ENCODE data around the gene GASK1B. TPM values are rescaled to one million over a fixed set of nuclear protein-coding genes. Genes with fewer than 3 reads are reported as not detected.

The GASK1B gene
- total RNA-seq, 4 donors from 2014 or later, result 1.8 to 9.8 (median 7.9) TPM

DNA sequence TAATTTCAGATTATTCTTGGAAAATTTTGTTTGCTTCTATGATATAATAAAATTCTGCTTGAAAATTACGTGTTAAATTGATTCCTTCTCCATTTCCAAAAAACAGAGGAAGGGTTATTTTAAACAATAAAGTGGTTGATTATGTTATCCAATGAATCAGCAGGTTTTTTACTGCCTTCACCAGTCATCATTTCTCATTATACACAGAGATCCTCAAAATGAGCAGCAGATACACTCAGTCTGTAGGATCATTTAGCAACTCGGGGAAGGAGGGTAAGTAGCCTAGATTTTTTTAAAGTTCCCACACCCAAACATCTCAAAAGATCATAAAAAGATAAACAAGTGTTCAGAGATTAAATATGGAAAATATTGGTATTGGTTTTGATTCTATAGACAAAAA lies 30.6 kb upstream of the GASK1B start:
- Histone ChIP-seq H3K36me3 (no peaks in the 10 kb centered on the region), H3K9me3 (no peaks in the 10 kb centered on the region), H3K4me1 (no peaks in the 10 kb centered on the region), H3K27ac (no peak overlapping the region), H3K4me3 (no peak overlapping the region), H3K27me3 (no peaks in the 10 kb centered on the region)
- no peak for DNase-seq
- in situ Hi-C loops (cut with MboI; ENCODE audit: low sequenced_read_pairs in 4 of 4) (no loop called here), intact Hi-C loops (cut with DNase I; ENCODE audit: low total_unique reads) (no loop called here)
- ATAC-seq, result no peak
- TF ChIP-seq, protein P1, sequence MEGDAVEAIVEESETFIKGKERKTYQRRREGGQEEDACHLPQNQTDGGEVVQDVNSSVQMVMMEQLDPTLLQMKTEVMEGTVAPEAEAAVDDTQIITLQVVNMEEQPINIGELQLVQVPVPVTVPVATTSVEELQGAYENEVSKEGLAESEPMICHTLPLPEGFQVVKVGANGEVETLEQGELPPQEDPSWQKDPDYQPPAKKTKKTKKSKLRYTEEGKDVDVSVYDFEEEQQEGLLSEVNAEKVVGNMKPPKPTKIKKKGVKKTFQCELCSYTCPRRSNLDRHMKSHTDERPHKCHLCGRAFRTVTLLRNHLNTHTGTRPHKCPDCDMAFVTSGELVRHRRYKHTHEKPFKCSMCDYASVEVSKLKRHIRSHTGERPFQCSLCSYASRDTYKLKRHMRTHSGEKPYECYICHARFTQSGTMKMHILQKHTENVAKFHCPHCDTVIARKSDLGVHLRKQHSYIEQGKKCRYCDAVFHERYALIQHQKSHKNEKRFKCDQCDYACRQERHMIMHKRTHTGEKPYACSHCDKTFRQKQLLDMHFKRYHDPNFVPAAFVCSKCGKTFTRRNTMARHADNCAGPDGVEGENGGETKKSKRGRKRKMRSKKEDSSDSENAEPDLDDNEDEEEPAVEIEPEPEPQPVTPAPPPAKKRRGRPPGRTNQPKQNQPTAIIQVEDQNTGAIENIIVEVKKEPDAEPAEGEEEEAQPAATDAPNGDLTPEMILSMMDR (IDR thresholded peaks at IDR 0.05 in 4 of 5, conservative IDR thresholded peaks at IDR 0.05 in 1 of 5), result no peak
- TF ChIP-seq POLR2A (IDR thresholded peaks at IDR 0.05), result no peak

DNA sequence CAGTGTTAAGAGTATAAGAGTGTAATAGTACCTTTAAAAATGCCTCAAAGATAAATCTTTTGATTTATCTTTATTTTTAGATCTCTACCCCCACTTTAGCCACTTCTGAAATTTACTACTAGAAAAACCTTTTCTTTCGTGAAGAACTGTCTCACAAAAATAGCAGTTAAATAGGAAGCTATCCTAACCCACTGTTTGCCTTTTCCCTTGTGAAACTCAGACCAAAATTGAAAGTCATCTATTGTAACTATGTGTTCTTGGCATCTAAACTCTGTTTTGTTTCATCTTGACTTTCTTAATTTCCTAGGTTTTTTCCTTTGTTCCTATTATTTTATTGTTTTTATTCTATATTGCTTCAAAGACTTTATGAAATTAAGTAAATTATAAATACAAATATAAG lies 29.7 kb upstream of the GASK1B start:
- Histone ChIP-seq H3K4me1 (no peaks in the 10 kb centered on the region), H3K27me3 (no peaks in the 10 kb centered on the region), H3K36me3 (no peaks in the 10 kb centered on the region), H3K4me3 (no peak overlapping the region), H3K9me3 (no peaks in the 10 kb centered on the region), H3K27ac (no peak overlapping the region)
- ATAC-seq, result no peak
- DNase-seq, result no peak
- intact Hi-C loops (cut with DNase I; ENCODE audit: low total_unique reads), result no loop called here
- no peak for TF ChIP-seq POLR2A (IDR thresholded peaks at IDR 0.05)
- TF ChIP-seq, protein P1 (IDR thresholded peaks at IDR 0.05 in 4 of 5, conservative IDR thresholded peaks at IDR 0.05 in 1 of 5), result no peak
- in situ Hi-C loops (cut with MboI; ENCODE audit: low sequenced_read_pairs in 4 of 4), result no loop called here

DNA sequence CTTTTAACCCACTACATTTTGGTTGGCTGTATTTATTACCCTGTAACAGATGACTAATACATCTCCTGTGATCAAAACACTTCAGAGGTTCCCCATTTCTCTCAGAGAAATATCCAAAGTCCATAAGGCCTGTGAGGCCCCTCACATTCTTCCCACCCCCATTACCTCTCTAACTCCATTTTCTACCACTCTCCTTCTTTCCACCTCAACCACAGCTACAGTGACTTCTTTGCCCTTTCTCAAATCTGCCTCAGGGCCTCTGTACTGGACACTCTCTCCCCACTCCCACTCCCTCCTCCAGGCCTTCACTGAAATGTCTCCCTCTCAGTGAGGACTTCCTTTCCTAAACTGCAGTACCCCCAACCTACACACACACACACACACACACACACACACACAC lies 29.1 kb upstream of the GASK1B start:
- H3K4me3 ChIP-seq, result no peak overlapping the region
- in situ Hi-C loops (cut with MboI; ENCODE audit: low sequenced_read_pairs in 4 of 4), result no loop called here
- H3K27ac ChIP-seq, result no peak overlapping the region
- ATAC-seq, result no peak
- intact Hi-C loops (cut with DNase I; ENCODE audit: low total_unique reads), result no loop called here
- no peak for DNase-seq
- TF ChIP-seq, protein P1 (IDR thresholded peaks at IDR 0.05 in 4 of 5, conservative IDR thresholded peaks at IDR 0.05 in 1 of 5), result no peak
- no peak for TF ChIP-seq POLR2A (IDR thresholded peaks at IDR 0.05)
- H3K27me3 ChIP-seq, result no peaks in the 10 kb centered on the region
- H3K4me1 ChIP-seq, result no peaks in the 10 kb centered on the region
- no peaks in the 10 kb centered on the region for H3K9me3 ChIP-seq
- H3K36me3 ChIP-seq, result no peaks in the 10 kb centered on the region

DNA sequence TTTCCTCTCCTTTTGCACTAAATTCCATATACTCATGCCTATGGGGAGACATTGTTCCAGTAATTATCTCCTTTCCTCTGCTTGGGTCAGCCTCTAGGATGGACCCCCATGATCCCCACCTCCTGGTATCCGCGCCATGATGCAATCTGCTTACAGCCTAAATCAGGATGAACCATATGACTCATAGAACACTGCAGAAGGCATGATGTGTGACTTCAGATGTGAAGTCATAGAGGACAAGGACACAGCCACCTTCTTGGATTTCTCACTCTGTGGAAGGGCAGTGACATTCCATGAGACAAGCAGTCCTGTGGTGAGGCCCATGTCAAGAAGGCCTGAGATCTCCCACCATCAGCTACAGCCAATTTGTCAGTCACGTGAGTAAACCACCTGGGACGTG lies 28.5 kb upstream of the GASK1B start:
- in situ Hi-C loops (cut with MboI; ENCODE audit: low sequenced_read_pairs in 4 of 4) (no loop called here), intact Hi-C loops (cut with DNase I; ENCODE audit: low total_unique reads) (no loop called here)
- DNase-seq, result no peak
- ATAC-seq, result no peak
- no peaks in the 10 kb centered on the region for H3K36me3 ChIP-seq
- no peaks in the 10 kb centered on the region for H3K27me3 ChIP-seq
- H3K4me3 ChIP-seq, result no peak overlapping the region
- H3K9me3 ChIP-seq, result no peaks in the 10 kb centered on the region
- H3K27ac ChIP-seq, result no peak overlapping the region
- TF ChIP-seq, protein P1 (IDR thresholded peaks at IDR 0.05 in 4 of 5, conservative IDR thresholded peaks at IDR 0.05 in 1 of 5), result no peak
- TF ChIP-seq POLR2A (IDR thresholded peaks at IDR 0.05), result no peak
- no peaks in the 10 kb centered on the region for H3K4me1 ChIP-seq

DNA sequence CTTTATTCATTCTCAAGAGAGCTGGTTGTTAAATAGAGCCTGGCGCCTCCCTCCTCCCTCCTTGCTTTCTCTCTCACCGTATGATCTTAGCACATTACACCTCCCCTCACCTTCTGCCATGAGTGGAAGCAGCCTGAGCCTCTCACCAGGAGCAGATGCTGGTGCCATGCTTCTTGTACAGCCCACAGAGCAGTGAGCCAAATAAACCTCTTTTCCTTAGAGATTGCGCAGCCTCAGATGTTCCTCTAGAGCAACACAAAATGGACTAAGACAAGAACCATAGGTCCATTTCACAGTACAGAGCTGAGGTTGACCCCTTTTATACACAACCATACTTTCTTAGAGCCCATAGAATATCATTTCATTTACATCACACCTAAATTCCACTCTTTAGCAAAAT lies 27.4 kb upstream of the GASK1B start:
- ATAC-seq, result no peak
- DNase-seq, result no peak
- no peaks in the 10 kb centered on the region for H3K9me3 ChIP-seq
- H3K27me3 ChIP-seq, result no peaks in the 10 kb centered on the region
- intact Hi-C loops (cut with DNase I; ENCODE audit: low total_unique reads), result no loop called here
- no peaks in the 10 kb centered on the region for H3K4me1 ChIP-seq
- no peaks in the 10 kb centered on the region for H3K36me3 ChIP-seq
- no peak overlapping the region for H3K27ac ChIP-seq
- in situ Hi-C loops (cut with MboI; ENCODE audit: low sequenced_read_pairs in 4 of 4), result no loop called here
- H3K4me3 ChIP-seq, result no peak overlapping the region
- TF ChIP-seq, protein P1 (IDR thresholded peaks at IDR 0.05 in 4 of 5, conservative IDR thresholded peaks at IDR 0.05 in 1 of 5), result no peak
- TF ChIP-seq POLR2A (IDR thresholded peaks at IDR 0.05), result no peak

Measured in gastrocnemius medialis (tissue), 4 donors.